ENCODE measurements around the gene GAREM1. TPM values are rescaled to one million over a fixed set of nuclear protein-coding genes. Genes with fewer than 3 reads are reported as not detected.

Gene GAREM1
- total RNA-seq, 1 donor from 2014 or later: 9.5 TPM

GRCh38 chr18:32473325-32473724 lies 2.6 kb upstream of the GAREM1 start:
- TF ChIP-seq CTCF (IDR thresholded peaks at IDR 0.05; ENCODE audit: unreplicated experiment): no peak
- no peaks in the 10 kb centered on the region for H3K9me3 Mint-ChIP-seq
- peaks cover 41% of the 10 kb centered on the region for H3K27me3 Mint-ChIP-seq (ENCODE audit: low read depth)
- H3K36me3 Mint-ChIP-seq: no peaks in the 10 kb centered on the region
- peaks cover 24% of the 10 kb centered on the region for H3K4me1 Mint-ChIP-seq
- no peak for DNase-seq (ENCODE audit: low spot score in 2 of 2, unreplicated experiment in 2 of 2)
- no peak overlapping the region for H3K27ac Mint-ChIP-seq
- H3K4me3 Mint-ChIP-seq: no peak overlapping the region

GRCh38 chr18:32472841-32473240 lies 2.2 kb upstream of the GAREM1 start:
- Mint-ChIP-seq H3K9me3 (no peaks in the 10 kb centered on the region), H3K36me3 (no peaks in the 10 kb centered on the region), H3K27ac (no peak overlapping the region), H3K4me3 (no peak overlapping the region), H3K4me1 (peaks cover 28% of the 10 kb centered on the region), H3K27me3 (ENCODE audit: low read depth) (peaks cover 41% of the 10 kb centered on the region)
- DNase-seq (ENCODE audit: low spot score in 2 of 2, unreplicated experiment in 2 of 2): no peak
- TF ChIP-seq CTCF (IDR thresholded peaks at IDR 0.05; ENCODE audit: unreplicated experiment): no peak

GRCh38 chr18:32470460-32470713 lies 295 bp downstream of the GAREM1 start:
- H3K27me3 Mint-ChIP-seq (ENCODE audit: low read depth): peaks cover 32% of the 10 kb centered on the region

DNA sequence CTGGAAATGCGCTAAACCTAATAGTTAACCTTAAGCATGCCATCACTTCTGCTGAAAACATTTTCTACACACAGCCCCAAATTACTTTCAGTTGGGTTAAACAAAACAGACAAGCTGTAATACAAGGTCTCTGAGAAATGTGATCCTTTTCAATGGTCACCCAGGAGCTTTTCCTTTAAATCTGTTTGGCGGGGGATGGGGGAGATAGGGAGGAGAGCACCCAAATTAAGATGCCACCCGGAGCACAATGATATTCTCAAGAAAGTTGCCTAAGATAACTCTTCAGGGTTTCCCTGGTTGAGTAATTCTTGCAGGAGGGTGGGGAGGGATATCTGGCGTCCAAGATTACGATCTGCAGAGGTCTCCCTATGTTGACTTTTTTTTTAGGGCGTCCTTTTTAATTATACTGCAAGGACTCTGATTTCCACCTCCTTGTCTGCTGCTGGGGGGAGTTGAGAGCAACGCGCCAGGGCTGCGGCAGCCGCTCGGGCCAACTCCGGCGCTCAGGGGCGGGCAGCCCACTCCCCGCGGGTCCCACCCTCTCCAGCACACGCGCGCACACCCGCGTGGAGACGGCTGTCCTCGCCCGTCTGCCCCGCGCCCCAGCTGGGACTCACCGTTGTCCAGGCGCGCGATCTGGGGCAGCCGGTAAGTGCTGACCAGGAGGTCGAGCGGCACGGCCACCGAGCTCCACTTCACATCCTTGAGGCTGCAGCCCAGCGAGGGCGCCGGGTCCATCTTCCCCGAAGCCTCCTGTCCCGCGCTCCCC lies 807 bp downstream of the GAREM1 start:
- peaks cover 30% of the 10 kb centered on the region for H3K27me3 Mint-ChIP-seq (ENCODE audit: low read depth)
- H3K9me3 Mint-ChIP-seq: no peaks in the 10 kb centered on the region
- H3K4me1 Mint-ChIP-seq: peaks cover 34% of the 10 kb centered on the region
- no peak for TF ChIP-seq CTCF (IDR thresholded peaks at IDR 0.05; ENCODE audit: unreplicated experiment)
- DNase-seq (ENCODE audit: low spot score in 2 of 2, unreplicated experiment in 2 of 2): peak; percentile 27 to 54
- H3K4me3 Mint-ChIP-seq: peak overlapping the region; percentile 80
- no peaks in the 10 kb centered on the region for H3K36me3 Mint-ChIP-seq
- peak overlapping the region; percentile 80 for H3K27ac Mint-ChIP-seq

More at GRCh38 chr18:32470460-32470713, 295 bp downstream of the GAREM1 start:
- Mint-ChIP-seq H3K4me3 (peak overlapping the region; percentile 80), H3K36me3 (no peaks in the 10 kb centered on the region), H3K4me1 (peaks cover 34% of the 10 kb centered on the region), H3K27ac (no peak overlapping the region), H3K9me3 (no peaks in the 10 kb centered on the region)
- no peak for DNase-seq (ENCODE audit: low spot score in 2 of 2, unreplicated experiment in 2 of 2)
- TF ChIP-seq CTCF (IDR thresholded peaks at IDR 0.05; ENCODE audit: unreplicated experiment): no peak

- no peak for TF ChIP-seq CTCF (IDR thresholded peaks at IDR 0.05; ENCODE audit: unreplicated experiment)
Measured at GRCh38 chr18:32469190-32469651, 1.5 kb downstream of the GAREM1 start.

More at GRCh38 chr18:32469190-32469651, 1.5 kb downstream of the GAREM1 start:
- peak overlapping the region; percentile 80 for H3K4me3 Mint-ChIP-seq
- no peaks in the 10 kb centered on the region for H3K36me3 Mint-ChIP-seq
- no peak overlapping the region for H3K27ac Mint-ChIP-seq
- H3K27me3 Mint-ChIP-seq (ENCODE audit: low read depth): peaks cover 27% of the 10 kb centered on the region
- DNase-seq (ENCODE audit: low spot score in 2 of 2, unreplicated experiment in 2 of 2): no peak
- H3K4me1 Mint-ChIP-seq: peaks cover 34% of the 10 kb centered on the region
- H3K9me3 Mint-ChIP-seq: no peaks in the 10 kb centered on the region

Measured in mesothelial cell of epicardium (in vitro differentiated cells).